Mucosa of descending colon (tissue), 3 donors: ENCODE data around the gene TAX1BP1. TPM values are rescaled to one million over a fixed set of nuclear protein-coding genes. Genes with fewer than 3 reads are reported as not detected.

Experiments used
- ATAC-seq: fragments of 200-7000 bp; cut with Tn5 transposase; one replicate; pipeline ENCODE4 v1.9.1; 2020; ENCODE audit warnings: mild to moderate bottlenecking, moderate library complexity
- DNase-seq, 3 donors: peaks; one replicate each; pipeline ENCODE4 v3.0.0-alpha.2; 2020
- H3K36me3 ChIP-seq: fragments of 200-600 bp; one replicate; pipeline ENCODE4 v1.8.0; 2021; ENCODE audit warnings: low read depth, mild to moderate bottlenecking
- H3K4me1 ChIP-seq: fragments of 200-600 bp; one replicate; pipeline ENCODE4 v1.8.0; 2021; ENCODE audit warnings: low read depth, mild to moderate bottlenecking
- H3K4me3 ChIP-seq: fragments of 200-600 bp; one replicate; pipeline ENCODE4 v1.8.0; 2021; ENCODE audit warnings: mild to moderate bottlenecking
- H3K9me3 ChIP-seq: fragments of 200-600 bp; one replicate; pipeline ENCODE4 v1.8.0; 2021; ENCODE audit warnings: mild to moderate bottlenecking
- intact Hi-C, 2 donors: fragments of 100-400 bp; cut with DNase I in 1 of 2; cut with micrococcal nuclease in 1 of 2; formaldehyde crosslinking; loops; one replicate each; pipeline versions ENCODE4 v1.11.0 to v1.11.1; 2022; cut with DNase I, micrococcal nuclease
- total RNA-seq, 3 donors: library from RNA; stranded (reverse); fragmentation: NEBNext Ultra II Directional in 2 of 3; extraction: Animal tissue kit (Norgen Biotek cat#: 25700) in 2 of 3; gene quantifications; one replicate each; pipeline versions ENCODE4 v1.2.1 to v1.2.4, GENCODE V29; 2021 to 2023
- TF ChIP-seq, protein P1 (sequence below): fragments of 200-600 bp; IDR thresholded peaks from one replicate; pipeline ENCODE4 v1.8.0; 2022; ENCODE audit warnings: antibody characterized with exemption, mild to moderate bottlenecking
- donor health status: DM: no; HTN: no; CAD: no; lungs with moderate emphysema.
- donor health status: DM: no; HTN: no; CAD: no.
- donor health status: DM: no; HTN: yes; CAD: no.

The TAX1BP1 gene
- total RNA-seq, 3 donors from 2014 or later: 115 to 163 (median 150) TPM

DNA sequence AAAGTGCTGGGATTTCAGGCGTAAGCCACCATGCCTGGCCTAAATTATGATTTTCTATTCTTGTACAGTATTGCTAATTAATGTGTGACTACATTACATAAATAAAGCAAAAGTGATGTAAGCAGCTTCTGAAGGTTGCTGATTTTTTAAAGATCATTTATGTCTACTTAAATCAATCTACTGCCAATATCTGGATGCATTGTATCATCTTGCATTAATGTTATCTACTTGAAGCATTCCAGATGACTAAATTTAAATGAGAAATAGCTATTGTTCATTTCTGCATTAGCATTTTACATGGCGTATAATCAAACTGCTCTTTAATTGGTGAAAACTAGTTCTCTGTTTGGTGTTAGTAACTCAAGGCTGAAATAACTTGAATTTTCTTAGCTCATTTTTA, 40.2 kb upstream of the TAX1BP1 start:
- TF ChIP-seq, protein P1, sequence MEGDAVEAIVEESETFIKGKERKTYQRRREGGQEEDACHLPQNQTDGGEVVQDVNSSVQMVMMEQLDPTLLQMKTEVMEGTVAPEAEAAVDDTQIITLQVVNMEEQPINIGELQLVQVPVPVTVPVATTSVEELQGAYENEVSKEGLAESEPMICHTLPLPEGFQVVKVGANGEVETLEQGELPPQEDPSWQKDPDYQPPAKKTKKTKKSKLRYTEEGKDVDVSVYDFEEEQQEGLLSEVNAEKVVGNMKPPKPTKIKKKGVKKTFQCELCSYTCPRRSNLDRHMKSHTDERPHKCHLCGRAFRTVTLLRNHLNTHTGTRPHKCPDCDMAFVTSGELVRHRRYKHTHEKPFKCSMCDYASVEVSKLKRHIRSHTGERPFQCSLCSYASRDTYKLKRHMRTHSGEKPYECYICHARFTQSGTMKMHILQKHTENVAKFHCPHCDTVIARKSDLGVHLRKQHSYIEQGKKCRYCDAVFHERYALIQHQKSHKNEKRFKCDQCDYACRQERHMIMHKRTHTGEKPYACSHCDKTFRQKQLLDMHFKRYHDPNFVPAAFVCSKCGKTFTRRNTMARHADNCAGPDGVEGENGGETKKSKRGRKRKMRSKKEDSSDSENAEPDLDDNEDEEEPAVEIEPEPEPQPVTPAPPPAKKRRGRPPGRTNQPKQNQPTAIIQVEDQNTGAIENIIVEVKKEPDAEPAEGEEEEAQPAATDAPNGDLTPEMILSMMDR: no peak
- H3K36me3 ChIP-seq: no peaks in the 10 kb centered on the region
- no peaks in the 10 kb centered on the region for H3K9me3 ChIP-seq
- intact Hi-C loops: no loop called here
- DNase-seq (no peak), ATAC-seq (no peak)
- H3K4me3 ChIP-seq: no peak overlapping the region
- H3K4me1 ChIP-seq: no peaks in the 10 kb centered on the region

DNA sequence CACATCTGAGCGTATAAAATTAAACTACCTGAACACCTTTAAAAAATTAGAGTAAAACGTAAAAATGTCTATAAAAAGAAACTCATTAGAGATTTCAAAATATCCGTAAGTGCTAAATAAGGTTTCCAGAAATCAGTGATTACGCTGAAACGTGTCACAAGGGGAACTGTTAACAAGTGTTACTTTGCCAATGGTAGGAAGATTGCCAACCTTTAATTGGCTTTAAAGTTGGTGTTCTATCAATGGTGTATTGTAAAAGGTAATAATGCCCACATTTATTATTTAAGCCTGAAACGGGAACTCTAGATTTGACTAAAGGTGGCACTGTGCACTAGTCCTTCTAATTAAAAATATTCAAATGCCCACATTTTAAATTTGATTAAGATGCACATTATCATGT, 39.5 kb upstream of the TAX1BP1 start:
- Histone ChIP-seq H3K9me3 (no peaks in the 10 kb centered on the region), H3K4me1 (no peaks in the 10 kb centered on the region), H3K36me3 (no peaks in the 10 kb centered on the region), H3K4me3 (no peak overlapping the region)
- intact Hi-C loops: no loop called here
- TF ChIP-seq, protein P1: no peak
- DNase-seq: no peak
- no peak for ATAC-seq

DNA sequence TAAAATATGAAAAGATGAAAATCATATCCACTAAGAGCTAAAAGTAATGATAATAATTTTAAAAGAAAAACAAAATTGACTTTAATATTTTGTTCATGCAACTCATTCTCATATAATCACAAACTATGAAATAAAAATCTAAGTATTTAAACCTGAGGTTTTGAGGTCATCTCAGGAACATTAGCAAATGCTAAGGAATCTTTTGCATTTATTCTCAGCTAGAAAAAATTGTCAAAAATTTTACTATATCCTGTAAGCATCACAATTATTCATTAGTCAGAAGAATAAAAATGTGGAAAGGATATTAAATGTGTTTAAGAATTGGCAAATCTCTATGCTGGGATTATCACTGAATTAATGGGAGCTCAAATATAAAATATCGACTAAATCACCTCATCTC, 36.8 kb upstream of the TAX1BP1 start:
- ATAC-seq (no peak), DNase-seq (no peak)
- no peaks in the 10 kb centered on the region for H3K36me3 ChIP-seq
- no peaks in the 10 kb centered on the region for H3K4me1 ChIP-seq
- no peaks in the 10 kb centered on the region for H3K9me3 ChIP-seq
- TF ChIP-seq, protein P1: no peak
- no peak overlapping the region for H3K4me3 ChIP-seq
- intact Hi-C loops: no loop called here

DNA sequence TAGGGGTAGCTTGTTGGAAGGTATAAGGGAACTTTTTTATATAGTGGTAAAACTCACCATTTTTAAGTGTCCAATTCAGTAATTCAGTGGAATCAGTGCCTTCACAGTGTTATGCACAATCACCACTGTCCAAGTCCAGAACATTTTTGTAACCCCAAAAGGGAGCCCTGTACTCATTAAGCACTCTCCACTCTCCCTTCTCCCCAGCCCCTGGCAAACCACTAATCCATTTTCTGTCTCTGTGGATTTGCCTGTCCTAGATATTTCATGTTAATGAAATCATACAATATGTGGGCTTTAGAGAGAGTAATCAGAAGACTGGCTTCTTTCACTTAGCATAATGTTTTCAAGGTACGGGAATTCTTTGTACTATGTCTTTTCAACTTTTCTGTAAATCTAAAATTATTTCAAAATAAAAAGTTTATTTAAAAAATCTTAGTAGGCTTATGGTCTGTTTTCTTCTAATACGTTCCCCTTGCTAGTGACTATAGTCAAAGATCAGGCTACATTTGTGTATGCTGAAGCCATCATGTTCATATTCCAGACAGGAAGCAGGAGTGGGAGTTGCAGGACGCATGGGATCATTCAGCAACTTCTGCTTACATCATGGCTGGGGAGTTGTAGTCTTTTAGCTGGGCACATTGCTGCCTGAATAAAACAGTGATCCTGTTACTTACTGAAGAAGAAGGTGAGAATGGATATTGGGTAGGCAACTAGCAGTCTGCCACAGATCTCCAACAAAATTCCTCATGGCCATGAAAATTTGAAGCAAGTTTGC, 35.4 kb upstream of the TAX1BP1 start:
- Histone ChIP-seq H3K36me3 (no peaks in the 10 kb centered on the region), H3K4me1 (no peaks in the 10 kb centered on the region), H3K4me3 (no peak overlapping the region), H3K9me3 (no peaks in the 10 kb centered on the region)
- DNase-seq (no peak), ATAC-seq (no peak)
- TF ChIP-seq, protein P1: no peak
- intact Hi-C loops: no loop called here

DNA sequence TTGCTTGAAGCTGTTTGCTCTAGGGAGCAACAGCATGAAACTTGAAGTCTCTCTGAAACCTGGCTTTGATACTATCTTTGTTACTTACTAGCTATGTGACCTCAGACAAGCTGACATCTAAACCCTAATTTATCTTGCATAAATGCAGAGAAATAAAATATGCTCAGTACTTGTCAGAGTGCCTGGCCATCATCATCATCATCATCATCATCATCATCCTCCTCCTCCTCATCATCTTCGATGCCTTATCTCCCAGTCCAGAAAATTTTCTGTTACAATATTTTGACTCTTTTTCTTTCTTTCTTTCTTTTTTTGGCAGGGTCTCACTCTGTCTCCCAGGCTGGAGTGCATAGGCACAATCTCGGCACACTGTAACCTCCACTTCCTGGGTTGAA, 34.8 kb upstream of the TAX1BP1 start:
- H3K9me3 ChIP-seq: no peaks in the 10 kb centered on the region
- intact Hi-C loops: no loop called here
- H3K4me1 ChIP-seq: no peaks in the 10 kb centered on the region
- no peak overlapping the region for H3K4me3 ChIP-seq
- no peaks in the 10 kb centered on the region for H3K36me3 ChIP-seq
- no peak for DNase-seq
- TF ChIP-seq, protein P1: no peak
- ATAC-seq: no peak

DNA sequence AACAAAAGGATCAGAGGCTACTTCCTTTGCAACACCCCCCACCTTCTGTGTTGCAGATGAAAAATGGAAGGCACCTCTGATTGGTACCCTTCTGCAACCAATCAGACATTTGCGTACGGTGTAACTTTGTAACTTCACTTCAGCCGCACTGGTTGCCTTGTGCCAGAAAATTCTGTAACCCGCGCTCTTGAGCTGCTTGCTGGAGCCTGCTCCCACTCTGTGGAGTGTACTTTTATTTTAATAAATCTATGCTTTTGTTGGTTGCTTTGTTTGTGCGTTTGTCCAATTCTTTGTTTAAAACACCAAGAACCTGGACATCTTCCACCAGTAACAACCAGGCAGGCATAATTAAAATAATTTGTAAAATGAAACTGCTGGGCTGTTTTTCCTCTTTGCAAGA, 31.5 kb upstream of the TAX1BP1 start:
- Histone ChIP-seq H3K4me1 (no peaks in the 10 kb centered on the region), H3K4me3 (no peak overlapping the region), H3K9me3 (no peaks in the 10 kb centered on the region), H3K36me3 (no peaks in the 10 kb centered on the region)
- DNase-seq (no peak), ATAC-seq (no peak)
- intact Hi-C loops: no loop called here
- TF ChIP-seq, protein P1: no peak
